Hematopoietic multipotent progenitor cell (in vitro differentiated cells): Measurements from ENCODE around the gene STARD5. TPM values are rescaled to one million over a fixed set of nuclear protein-coding genes. Genes with fewer than 3 reads are reported as not detected.

ENCODE experiments used
- DNase-seq, 3 donors: peaks; one replicate each; pipeline ENCODE4 v3.0.0-alpha.2; 2011 to 2015; ENCODE audit warnings: low read depth in 2 of 3, low spot score in 2 of 3
- total RNA-seq: library from RNA; depleted of rRNA; stranded (reverse); fragments of >200 nt; gene quantifications from one replicate; pipeline ENCODE4 v1.2.3, GENCODE V29; 2012

STARD5 gene
- total RNA-seq, 1 donor = 4.3 TPM

- DNase-seq = no peak
Observed at GRCh38 chr15:81314378-81314777, 9.6 kb downstream of the STARD5 start.

- DNase-seq = no peak
Observed at GRCh38 chr15:81313686-81314085, 10.3 kb downstream of the STARD5 start.

DNA sequence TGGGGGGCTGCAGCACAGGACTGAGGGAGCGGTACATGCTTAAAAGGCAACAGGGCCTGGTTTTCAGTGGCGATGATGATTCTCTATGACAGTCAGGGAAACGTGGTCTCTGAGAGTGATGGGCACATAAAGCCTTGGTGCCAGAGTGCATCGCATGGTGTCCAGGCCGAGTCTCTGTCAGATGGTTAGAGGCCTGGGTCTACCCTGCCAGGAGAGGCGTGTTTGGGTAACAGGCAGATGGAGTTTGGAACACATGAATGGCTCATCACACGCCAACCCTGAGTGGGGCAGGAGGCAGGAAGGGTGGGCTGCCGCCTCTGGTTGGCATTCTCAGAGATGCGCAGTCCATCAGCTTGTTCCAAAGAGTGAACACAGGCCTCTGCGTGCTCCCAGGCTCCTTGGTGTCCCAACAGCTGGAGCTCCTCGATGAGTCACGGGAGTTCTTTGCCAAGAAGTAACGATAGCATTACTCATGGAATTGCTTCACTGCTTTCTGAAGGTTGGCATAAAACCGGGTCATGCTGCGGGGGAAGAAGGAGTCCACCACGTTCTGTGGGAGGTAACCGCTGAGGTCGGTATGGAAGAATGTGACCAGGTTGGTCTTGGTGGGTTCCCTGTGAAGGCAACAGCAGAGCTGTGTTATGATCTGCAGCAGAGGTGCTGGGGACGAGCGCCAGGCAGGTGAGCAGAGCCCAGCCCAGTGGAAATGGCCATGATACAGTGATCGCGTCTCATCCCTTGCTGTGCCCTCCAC, 11.0 kb downstream of the STARD5 start:
- DNase-seq = no peak

GRCh38 chr15:81311752-81312464, 12.0 kb downstream of the STARD5 start:
- DNase-seq = peak in 2 of 3 donors; percentile 75 to 89

- DNase-seq = no peak
Observed at GRCh38 chr15:81310480-81310879, 13.5 kb downstream of the STARD5 start.

GRCh38 chr15:81309647-81310450, 14.1 kb downstream of the STARD5 start:
- DNase-seq = no peak

GRCh38 chr15:81308260-81308659, 15.7 kb downstream of the STARD5 start:
- DNase-seq = no peak

- no peak for DNase-seq
Observed at GRCh38 chr15:81304226-81304625, 19.7 kb downstream of the STARD5 start.

DNA sequence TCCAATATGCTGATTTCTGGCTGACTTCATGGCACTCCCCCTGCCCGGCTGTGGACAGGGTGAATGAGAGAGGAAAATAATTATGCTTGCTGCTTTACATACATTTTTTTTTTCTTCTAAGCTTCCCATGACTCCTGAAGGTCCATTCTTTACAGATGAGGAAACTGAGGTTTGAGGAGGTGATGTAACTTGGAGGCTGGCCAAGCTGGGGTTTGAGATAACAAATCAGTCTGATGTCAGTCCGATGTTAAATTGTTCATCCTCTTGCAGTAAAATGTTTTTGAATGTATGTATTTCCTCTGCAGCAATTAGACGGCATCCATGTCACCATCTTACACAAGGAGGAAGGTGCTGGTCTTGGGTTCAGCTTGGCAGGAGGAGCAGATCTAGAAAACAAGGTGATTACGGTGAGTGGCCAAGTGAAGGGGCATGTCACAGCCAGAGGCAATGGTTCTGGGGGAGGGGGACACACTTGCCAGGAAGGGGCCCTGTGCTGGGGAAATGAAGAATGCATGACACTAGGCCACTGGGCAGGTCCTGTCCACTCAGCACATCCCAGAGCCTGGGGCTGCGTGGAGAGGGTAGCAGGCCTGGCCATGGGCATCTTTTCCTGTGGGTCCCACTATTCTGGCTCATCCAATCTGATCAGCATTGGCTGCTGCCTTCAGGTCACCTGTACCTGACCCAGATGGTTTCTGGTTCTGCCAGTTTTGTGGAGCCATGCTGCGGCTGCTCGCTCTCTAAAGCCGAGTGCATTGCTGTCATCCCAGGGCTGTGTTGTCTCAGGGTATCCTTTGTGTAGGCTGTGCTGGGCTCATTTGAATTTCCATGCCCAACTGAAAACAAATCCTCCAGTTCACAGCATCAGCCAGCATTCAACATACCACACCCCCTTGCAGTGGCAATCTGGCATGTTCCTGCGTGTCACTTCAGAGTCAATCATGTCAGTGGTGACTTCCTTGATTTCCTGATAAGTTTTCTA, 20.4 kb downstream of the STARD5 start:
- no peak for DNase-seq

DNA sequence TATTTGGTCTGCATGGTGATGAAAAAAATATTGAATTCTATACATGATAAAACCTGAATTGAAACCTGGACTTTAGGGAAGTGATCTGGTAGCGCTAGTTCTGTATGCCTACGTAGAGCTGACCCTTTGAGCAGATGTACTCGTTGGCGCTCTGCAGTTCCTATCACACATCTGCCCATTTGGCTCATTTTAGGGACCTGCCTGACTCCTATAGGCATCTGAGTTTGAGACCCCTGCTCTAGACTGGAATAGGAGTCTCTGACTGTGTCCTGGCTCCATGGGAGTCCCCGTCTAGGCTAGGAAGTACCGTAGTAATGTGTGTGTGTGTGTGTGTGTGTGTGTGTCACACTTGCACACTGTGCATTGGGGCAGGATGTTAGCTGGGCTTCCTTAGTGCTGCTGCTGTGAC, 21.2 kb downstream of the STARD5 start:
- no peak for DNase-seq

GRCh38 chr15:81301815-81302399, 22.0 kb downstream of the STARD5 start:
- no peak for DNase-seq

DNA sequence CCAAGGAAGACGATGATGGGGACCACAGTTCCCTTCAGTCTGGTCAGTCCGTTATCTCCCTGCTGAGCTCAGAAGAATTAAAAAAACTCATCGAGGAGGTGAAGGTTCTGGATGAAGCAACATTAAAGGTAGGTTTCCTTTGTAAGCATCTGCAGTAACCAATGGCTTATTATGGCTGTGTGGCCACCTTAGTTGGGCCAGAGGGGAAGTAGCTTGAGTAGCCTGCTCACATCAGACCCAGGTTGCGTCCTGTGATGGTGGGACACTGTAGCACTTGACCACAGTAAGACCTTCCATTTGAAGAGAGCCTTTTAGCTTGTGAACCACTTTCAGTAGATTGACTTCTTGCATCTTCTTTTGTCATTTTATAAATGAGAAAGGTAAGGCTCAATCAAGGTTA, 22.6 kb downstream of the STARD5 start:
- DNase-seq = no peak

DNA sequence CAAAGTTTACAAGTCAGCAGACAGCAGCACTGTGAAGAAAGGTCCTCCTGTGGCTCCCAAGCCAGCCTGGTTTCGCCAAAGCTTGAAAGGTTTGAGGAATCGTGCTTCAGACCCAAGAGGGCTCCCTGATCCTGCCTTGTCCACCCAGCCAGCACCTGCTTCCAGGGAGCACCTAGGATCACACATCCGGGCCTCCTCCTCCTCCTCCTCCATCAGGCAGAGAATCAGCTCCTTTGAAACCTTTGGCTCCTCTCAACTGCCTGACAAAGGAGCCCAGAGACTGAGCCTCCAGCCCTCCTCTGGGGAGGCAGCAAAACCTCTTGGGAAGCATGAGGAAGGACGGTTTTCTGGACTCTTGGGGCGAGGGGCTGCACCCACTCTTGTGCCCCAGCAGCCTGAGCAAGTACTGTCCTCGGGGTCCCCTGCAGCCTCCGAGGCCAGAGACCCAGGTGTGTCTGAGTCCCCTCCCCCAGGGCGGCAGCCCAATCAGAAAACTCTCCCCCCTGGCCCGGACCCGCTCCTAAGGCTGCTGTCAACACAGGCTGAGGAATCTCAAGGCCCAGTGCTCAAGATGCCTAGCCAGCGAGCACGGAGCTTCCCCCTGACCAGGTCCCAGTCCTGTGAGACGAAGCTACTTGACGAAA, 24.2 kb downstream of the STARD5 start:
- no peak for DNase-seq

DNA sequence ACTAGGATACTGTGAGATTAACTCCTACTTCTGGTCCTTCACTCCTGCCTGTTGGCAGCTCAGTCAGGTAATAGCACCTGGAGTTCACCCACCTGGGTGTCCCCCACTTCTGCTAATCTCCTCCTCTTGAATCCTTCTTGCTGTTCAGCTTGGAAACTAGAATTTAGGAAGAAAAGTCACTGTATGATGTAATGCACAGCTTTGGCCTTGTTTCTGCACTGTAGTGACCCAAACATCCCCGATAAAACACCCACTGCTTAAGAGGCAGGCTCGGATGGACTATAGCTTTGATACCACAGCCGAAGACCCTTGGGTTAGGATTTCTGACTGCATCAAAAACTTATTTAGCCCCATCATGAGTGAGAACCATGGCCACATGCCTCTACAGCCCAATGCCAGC, 24.8 kb downstream of the STARD5 start:
- DNase-seq = no peak

DNA sequence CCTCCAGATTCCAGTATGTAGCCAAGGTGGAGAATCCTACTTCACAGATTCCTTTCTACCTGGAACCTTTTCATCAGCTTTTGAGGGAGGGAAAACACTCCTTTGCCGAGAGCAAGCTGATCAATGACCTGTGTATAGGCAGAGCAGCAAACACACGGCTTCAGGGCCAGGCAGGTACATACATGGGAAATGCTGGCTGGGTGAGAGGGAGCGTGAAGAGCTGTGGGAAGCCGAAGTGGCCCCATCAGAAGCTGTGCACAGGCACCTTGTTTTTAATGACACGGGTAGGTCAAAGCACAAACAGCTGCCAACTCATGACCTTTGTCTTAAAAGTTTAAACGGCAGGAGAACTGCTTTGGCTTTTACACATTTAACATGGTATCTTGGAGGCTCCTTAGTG, 25.3 kb downstream of the STARD5 start:
- no peak for DNase-seq

DNA sequence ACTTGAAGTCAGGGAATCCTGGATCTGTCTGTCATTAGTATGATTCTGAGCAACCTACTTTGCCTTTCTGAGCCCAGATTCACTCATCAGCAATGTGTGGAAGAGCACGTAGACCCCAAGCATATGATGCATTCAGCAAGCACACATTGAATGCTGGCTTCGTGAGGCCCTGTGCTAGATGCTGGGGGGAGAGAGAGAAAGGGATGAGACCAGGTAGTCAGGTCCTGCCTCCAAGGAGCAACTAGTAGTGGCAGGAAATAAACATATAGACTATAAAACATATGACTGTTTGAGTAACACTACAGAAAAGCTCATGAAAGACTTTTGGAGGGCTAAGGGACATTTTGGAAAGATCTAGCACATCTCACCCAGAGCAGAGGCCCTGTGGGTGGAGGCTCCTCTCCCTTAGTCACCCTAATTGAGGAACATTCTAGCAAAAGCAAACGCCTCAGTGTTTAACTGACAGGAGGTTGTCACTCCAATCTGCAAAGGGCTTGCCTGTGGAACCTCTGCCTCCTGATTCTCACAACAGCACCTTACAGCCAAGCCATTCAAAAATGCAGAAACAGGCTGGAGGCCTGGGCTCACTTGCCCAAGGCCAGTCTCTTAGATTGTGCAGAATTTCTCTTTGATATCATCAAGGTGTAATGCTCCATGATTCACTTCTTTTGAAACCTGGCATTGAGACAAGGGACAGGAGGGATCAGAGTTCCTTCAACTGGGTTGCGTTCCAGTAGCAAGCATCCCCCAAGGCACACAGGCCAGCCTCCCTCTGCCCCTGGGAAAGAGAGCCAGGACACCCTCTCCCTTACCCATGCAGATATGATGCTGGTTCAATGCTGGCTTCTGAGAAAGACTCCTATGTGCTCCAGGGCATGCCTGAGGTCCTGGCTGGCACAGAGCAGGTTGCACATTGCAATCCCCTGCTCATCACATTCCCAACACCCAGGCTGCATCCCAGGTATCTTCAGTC, 26.1 kb downstream of the STARD5 start:
- no peak for DNase-seq

- DNase-seq = no peak
Observed at GRCh38 chr15:81297147-81297572, 26.8 kb downstream of the STARD5 start.

GRCh38 chr15:81296673-81297072, 27.3 kb downstream of the STARD5 start:
- peak; percentile 65 to 86 (median 70) for DNase-seq
